ENCODE measurements around the gene ADAM11.
A peak's percentile ranks its signal among the peaks of the same experiment; 100 is the strongest.
"Not testable (repeated sequence)": the region's sequence is repeated elsewhere in the genome, so short reads cannot be mapped to it uniquely, and the experiment has no call there.

The ADAM11 gene

DNA sequence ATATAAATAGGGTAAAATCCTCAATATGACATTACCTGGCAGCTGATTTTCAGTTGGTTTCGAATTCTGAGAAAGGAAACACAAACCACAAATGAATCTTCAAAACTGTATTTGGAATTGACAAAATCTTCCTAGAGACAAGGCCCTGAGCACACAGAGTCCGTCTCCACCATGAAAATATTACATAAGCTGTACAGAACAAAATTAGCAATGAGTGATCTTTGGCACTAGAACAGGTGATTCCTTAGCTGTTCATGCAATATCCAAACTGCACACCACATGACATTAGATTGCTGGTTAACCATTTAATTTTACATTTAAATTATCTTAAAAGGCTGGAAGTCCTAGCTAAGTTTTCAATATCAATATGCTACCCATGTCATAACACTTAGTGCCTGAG is 39.6 kb downstream of the ADAM11 start:
- DNase-seq = no peak

DNA sequence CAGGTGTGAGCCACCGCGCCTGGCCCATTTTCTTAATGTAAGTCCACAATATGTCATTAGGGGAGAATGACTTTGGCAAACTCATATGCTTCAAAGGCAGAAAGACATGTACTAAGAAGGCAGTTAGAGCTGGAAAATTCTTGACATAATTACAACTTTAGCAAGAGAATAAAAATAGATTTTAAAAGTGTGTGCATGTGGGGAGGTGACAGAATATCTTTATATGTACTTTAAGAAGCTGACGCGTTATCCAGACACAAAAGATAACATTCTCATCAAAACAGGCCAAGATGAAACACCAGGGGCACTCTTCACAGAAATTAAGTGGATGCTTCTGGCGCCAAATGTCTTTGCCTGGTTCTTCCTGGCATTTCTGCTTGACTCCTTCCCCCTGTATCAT is 43.1 kb downstream of the ADAM11 start:
- no peak for DNase-seq

DNA sequence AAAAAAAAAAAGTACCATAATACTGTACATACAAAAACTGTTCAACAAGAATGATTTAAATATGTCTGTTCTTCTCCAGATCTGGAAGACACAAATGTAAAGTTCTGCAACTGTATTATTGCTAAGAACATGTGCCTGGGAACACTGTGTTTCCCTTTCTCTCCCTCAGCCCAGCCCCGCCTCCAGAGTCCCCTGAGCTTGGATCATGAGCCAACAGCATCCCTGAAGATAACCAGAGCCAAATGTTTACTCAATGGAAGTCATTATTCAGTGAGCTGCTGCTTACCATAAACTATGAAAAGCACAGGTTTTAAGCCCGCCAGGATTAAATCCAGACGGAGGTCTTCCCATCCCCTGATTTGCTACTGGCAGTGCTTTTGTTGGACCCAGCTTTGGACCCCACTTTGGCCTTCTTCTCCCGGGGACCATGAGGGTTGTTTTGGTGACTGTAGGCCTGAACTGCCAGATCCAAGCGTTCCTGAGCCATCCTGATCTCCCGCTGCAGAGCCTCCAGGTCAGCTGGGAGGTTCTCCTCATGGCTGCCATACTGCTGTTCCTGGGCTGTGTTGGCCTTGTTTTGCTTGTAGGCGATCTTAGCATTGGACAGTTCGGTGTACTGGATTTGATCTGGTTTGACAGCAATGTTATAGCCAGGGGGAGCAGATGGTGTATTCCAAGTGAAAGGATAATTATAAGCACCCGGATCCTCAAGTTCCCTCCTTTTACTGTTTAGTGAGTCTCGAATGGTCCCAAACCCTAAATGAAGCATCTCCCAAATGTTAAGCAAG is 45.7 kb downstream of the ADAM11 start:
- DNase-seq = peak; percentile 54

DNA sequence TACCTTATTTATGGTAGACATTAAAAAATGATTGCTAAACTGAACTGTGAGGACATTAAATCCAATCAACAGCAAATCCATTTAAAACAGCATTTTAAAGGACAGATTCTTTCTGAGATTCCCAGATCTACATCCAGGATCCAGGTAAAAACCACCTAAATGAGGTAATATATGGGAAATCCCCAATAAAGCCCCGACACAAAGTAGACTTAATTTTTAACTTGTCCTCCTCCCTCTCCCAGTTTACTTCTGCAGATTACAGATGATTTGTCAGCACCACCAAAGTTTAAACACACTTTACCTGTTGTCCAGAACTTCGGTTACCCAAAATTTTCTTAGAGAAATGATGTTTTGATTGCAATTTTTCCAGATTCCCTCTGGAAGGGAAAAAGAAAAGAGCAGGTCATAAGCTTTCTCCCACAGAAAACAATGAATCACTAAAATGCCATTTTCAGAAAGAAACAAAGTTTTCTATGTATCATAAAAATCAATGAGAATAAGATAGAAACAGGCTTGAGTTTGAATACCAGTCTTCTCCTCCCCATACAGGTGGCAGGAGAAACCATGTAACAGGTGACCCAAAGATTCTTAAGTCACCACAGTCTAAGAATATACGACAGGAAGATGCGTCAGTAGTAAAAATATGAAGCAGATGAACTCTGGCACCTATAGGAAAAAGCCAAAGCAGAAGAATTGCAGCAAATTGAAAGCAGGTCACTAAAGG is 48.5 kb downstream of the ADAM11 start:
- no peak for DNase-seq

DNA sequence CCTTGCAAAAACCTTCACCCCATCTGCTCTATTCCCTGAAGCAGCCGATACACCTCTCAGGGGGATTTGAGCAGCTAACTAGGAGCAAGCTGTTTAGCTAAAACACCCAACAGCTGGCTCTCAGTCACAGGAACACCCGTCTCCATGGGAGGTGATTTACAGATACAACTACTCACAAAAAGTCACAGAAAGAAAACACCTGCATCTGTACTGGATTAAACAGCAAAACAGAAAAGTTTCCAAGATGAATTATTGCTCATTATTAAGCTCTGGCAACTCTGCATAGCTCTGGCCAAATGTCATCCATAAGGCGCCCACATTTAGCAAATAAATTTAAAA is 49.0 kb downstream of the ADAM11 start:
- peak; percentile 90 for DNase-seq

DNA sequence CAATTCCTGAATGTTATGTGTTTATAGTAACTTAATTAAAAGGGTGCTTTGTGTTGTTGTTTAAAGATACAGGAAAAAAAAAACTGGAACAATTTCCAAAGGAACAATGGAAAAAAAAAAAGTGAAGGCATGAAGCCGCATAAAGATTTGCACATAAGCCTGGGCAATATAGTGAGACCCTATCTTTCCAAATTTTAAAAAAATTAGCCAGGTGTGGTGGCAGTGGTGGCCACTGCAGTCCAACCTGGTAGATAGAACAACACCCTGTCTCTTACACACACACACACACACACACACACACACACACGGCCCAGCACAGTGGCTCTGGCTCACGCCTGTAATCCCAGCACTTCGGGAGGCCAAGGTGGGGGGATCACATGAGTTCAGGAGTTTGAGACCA is 49.4 kb downstream of the ADAM11 start:
- no peak for DNase-seq

DNA sequence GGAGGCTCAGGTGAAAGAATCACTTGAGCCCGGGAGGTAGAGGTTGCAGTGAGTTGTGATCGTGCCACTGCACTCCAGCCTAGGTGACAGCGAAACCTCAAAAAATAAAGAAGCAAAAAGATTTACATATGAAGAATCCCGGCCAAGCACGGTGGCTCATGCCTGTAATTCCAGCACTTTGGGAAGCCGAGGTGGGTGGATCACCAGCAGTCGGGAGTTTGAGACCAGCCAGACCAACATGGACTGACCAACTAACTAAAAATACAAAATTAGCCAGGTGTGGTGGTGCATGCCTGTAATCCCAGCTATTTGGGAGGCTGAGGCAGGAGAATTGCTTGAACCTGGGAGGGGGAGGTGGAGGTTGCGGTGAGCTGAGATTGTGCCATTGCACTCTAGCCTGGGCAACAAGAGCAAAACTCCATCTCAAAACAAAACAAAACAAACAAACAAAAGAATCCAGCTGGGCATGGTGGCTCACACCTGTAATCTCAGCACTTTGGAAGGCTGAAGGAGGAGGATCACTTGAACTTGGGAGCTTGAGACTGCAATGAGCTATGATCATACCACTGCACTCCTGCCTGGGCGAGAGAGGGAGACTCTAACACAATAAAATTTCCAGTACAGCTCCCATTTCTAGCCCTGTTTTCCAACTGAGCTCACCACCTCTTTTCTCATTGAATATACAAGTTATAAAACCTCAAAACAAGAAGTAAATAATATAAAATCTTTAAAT is 50.0 kb downstream of the ADAM11 start:
- DNase-seq = not testable (repeated sequence)

DNA sequence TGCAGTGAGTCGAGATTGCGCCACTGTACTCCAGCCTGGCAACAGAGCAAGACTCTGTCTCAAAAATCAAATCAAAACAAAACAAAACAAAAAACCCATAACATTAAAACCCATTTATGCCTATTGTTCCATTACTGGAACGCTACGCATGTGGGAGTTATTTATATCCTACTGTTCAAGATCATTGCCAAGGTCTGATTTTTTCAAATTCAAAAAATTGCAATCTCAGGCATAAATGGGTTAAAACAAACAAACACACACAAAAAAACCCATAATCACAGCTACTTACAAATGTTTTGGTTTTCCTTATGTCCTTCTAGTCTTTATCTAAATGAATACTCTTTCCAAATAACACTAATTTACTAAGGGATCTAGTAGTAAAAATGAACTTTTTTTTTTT is 53.5 kb downstream of the ADAM11 start:
- no peak for DNase-seq

DNA sequence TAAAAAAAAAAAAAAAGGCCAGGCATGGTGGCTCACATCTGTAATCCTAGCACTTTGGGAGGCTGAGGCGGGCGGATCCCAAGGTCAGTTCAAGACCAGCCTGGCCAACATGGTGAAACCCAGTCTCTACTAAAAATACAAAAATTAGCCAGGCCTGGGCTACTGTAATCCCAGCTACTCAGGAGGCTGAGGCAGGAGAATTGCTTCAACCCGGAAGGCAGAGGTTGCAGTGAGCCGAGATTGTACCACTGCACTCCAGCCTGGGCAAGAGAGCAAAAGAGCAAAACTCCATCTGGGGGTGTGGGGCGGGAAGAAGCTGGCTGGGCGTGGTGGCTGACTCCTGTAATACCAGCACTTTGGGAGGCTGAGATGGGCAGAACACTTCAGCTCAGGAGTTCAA is 59.7 kb downstream of the ADAM11 start:
- DNase-seq = not testable (repeated sequence)

DNA sequence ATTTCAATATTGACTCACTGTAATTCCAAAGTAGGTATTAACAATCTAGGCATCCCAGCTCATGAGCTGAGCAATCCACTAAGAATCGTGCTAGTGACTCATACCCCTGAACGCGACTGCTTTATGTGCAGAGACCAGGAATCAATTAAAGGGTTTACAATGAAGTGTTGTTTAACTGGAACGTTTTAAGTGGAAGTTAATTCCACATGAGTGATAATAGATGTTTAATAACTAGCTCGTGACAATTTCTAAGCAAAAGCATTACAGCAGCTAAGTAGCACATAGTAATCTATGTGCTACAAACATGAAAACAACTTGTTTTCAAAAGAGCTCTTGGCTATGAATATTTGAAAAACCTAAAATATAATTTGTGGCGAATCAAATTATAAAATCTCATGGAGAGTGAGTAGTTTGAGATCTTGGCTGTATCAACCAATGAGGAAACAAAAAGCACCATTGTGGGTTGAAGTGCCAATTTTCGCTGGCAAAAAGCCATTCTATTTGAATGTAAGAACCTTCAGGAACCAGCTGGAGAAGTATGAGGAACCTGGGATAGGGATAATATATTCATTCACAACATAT is 61.9 kb downstream of the ADAM11 start:
- DNase-seq = peak; percentile 75

DNA sequence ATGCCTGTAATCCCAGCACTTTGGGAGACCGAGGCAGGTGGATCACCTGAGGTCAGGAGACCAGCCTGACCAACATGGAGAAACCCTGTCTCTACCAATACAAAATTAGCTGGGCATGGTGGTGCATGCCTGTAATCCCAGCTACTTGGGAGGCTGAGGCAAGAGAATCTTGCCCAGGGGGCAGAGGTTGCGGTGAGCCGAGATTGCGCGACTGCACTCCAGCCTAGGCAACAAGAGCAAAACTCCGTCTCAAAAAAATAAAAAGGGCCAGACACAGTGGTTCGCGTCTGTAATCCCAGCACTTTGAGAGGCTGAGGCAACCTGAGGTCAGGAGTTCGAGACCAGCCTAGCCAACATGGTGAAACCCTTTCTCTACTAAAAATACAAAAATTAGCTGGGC is 66.4 kb downstream of the ADAM11 start:
- DNase-seq = not testable (repeated sequence)

DNA sequence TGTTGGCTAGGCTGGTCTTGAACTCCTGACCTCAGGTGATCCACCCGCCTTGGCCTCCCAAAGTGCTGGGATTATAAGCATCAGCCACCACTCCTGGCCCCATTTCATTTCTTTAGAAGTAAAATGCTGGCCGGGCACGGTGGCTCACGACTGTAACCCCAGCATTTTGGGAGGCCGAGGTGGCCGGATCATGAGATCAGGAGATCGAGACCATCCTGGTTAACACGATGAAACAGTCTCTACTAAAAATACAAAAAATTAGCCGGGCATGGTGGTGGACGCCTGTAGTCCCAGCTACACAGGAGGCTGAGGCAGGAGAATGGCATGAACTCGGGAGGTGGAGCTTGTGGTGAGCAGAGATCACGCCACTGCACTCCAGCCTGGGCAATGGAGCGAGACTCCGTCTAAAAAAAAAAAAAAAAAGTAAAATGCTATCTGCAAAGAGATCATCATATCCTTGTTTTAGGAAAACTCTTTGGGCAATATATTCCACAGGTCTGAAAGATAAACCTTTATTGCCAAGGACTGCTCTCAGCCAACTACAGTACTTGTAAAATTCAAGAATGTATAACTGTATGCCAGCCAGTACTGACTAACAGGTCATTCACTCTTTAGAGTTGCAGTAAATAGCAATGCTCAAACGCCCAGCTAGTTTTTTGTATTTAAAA is 67.5 kb downstream of the ADAM11 start:
- DNase-seq = no peak

DNA sequence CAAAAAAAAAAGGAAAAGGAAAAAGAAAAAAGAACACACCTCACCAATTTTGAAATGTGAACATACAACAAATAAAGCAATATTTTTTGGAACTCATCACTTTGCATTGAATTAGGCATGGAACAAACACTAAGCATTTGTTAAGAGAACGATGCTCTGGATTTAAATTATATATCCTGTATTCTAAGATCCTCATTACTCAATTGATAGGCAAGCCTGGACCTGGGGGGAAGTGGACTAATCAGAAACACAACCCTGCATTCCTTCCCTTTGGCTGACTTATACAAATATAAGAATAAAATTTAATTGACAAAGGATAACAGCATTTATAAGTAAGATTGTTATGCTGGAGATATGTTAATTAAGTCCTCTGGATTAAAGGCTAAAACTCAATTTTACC is 69.1 kb downstream of the ADAM11 start:
- no peak for DNase-seq

DNA sequence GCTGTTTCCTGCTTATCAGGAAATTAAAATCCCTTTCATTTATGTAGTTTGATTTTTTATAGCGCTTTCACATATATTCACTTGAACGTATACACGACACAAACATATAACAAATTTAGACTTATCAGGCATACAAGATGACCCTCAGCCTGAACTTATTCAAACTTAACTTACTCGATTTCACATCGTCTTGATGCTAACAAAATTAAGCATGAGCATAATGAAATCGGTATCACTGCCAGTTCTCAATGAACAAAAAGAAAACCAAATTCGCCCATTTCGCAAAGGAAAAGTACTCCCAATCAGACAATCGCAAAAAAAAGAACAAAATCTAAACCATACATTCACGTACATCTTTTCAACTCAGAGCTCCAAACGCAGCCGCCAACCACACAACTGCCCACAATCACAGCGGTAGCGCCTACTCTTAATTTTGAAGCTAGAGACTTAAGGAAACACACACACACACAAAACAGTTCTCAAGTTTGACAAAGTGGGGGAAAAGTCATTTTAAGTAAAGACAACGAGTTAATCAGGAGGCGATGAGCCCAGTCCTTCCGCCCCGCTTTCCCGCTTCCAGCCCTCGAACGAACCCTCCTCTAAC is 70.2 kb downstream of the ADAM11 start:
- no peak for DNase-seq

DNA sequence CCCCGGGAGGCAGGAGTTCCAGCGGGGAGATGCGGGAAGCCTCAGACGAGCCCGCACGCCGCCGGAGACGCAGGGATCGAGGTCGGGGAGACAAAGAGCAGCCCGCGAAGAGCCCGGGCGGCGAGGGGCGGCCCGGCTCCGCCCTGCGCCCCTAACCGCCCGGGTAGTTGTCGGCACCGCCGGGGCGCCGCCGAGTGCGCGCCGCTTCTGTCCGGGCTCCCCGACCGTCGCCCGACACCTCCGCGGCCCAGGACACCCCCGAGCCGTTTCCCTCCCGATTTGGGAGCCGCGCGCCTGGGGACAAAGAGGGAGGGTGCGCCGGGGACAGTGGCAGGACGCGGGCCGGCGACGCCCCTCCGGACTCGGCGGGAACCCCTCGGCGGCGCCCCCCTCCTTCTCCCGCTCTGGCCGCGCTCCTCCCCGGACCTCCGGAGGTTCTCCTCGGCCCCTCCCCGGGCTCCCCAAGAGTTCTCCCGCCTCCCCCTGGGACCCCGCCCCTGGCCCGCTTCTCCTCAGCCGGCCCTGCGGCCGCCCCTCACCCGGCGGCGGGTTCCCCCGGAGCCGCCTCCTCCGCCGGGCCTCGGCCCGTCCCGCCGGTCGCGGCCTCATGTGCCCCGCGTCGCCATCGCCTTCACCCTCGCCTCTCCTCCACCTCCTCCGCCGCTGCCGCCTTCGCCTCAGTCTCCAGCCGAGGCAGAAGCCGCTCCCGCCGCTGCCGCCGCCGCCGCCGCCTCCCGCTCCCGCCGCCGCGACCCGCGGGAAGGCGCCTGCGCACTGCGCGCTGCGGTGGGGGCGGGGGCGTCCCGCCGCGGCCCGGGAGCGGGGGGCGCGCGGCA is 71.0 kb downstream of the ADAM11 start, which contains the start of gene GJC1:
Gene GJC1, minus strand, starts transcription at position 765 of the 836 bp plus-strand sequence. CDS start 24,470 bp downstream, outside the sequence.
- no peak for DNase-seq

DNA sequence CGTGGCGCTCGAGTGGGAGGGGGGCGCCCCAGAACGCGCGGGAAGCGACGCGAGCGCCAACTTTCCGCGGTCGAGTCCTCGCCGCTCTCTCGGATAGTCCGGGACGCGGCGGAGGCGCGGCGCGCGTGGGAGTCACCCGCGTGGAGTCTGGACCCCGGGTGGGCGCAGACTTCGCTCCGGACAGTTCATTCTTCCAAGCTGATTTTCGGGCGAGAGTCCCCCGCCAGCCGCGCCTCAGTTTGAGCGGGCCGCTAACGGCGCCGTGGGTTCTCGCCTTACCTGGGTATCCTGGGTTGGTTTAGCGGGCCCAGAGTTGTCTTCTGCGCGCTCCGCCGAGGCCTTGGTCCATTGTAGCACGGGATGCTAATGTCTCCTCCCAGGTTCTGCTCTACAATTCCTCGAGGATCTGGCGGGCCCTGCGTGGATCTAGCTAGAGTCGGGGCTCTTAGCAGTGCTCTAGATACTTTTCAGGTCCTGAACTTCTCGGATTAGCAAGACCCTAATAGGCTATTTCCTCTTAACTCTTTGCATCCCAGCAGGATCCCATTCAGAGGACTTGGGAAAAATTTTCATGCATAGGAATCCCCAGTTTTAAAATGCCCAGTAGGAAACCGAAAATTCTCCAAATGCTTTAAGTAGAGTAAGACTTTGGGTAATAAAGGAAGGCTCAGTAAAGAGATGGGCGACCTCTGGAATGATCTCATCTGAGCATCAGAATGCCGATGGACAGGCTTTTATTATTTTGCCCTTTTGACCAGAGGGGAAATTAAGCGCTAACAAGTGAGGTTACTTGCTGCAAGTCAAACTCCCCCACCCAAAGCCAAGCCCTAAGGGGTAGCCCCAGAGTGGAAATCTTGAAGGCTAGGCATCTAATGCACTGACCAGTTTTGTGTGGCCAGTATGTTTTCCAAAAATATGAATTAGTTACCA is 71.8 kb downstream of the ADAM11 start:
- no peak for DNase-seq

DNA sequence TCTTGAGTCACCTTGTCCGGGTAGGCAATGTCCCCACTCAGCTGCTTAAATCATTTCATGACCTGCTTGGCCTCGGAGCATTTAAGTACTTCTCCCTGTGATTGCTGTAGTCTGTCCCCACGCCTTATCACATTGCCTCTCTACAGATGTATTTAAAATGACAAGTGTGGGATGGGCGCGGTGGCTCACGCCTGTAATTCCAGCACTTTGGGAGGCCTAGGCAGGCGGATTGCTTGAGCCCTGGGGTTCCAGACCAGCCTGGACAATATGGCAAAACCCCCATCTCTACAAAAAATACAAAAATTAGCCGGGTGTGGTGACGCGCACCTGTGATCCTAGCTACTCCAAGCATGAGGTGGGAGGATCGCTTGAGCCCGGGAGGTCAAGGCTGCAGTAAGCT is 72.6 kb downstream of the ADAM11 start:
- no peak for DNase-seq

Measured in NCI-H1694 (cell line).